GM13977 (cell line): Measurements from ENCODE around the gene FUOM.

ENCODE experiments used
- DNase-seq: peaks from one replicate; pipeline ENCODE4 v3.0.0; 2012; ENCODE audit warnings: low spot score
- in situ Hi-C: fragments of 300-500 bp; cut with MboI; formaldehyde crosslinking; loops from one replicate; pipeline ENCODE4 v1.12.0; 2022; ENCODE audit warnings: low sequenced_read_pairs, low pct_unique_long_range_greater_than_20kb, mixed read lengths, inconsistent platforms; ENCODE audit not compliant: unreplicated experiment
- TF ChIP-seq, protein P1 (sequence below): IDR thresholded peaks from 2 replicates; pipeline ENCODE4 v1.5.1; 2012; ENCODE audit warnings: mild to moderate bottlenecking, control low read depth; ENCODE audit not compliant: insufficient read depth; ENCODE audit errors: extremely low read depth, missing control alignments

The FUOM gene

DNA sequence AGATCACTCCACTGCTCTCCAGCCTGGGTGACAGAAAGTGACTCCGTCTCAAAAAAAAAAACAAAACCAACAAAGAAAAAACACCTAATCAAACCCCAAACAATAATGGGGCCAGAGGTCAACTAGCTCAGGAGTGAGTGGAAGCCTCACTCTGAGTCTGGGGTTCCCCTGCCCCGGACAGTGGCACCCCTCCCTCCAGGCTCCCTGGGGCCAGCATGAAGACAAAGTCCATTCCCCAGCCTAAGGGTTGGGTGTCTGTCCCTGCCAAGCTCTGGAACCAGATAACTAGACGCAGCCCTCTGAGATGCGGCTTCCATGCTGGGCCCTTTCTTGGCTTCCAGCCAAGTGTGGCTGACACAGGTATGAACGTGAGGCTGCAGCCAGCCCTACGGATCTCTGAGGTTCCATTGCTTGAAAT is 1.7 kb upstream of the FUOM start:
- TF ChIP-seq, protein P1, sequence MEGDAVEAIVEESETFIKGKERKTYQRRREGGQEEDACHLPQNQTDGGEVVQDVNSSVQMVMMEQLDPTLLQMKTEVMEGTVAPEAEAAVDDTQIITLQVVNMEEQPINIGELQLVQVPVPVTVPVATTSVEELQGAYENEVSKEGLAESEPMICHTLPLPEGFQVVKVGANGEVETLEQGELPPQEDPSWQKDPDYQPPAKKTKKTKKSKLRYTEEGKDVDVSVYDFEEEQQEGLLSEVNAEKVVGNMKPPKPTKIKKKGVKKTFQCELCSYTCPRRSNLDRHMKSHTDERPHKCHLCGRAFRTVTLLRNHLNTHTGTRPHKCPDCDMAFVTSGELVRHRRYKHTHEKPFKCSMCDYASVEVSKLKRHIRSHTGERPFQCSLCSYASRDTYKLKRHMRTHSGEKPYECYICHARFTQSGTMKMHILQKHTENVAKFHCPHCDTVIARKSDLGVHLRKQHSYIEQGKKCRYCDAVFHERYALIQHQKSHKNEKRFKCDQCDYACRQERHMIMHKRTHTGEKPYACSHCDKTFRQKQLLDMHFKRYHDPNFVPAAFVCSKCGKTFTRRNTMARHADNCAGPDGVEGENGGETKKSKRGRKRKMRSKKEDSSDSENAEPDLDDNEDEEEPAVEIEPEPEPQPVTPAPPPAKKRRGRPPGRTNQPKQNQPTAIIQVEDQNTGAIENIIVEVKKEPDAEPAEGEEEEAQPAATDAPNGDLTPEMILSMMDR, result no peak
- DNase-seq, result no peak
- in situ Hi-C loops, result no loop called here

DNA sequence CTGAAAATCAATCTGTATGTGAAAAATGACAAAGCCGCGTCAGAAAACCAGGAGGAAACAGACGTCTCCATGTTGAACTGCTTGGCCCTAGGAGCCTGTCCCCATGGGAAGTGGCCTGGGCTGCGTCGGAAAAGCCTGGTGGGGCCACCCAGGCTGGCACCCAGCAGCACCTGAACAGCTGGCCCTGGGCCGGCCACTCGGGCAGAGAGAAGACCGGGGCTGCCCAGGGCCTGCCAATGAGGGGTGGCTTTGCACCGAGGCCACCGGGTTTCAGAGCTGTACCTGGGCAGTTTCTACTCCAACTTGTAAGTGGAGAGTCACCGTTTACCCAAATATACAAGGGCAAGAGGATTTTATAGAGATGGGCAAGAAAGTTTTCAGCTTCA is 1.1 kb upstream of the FUOM start:
- TF ChIP-seq, protein P1, result no peak
- in situ Hi-C loops, result no loop called here
- no peak for DNase-seq

DNA sequence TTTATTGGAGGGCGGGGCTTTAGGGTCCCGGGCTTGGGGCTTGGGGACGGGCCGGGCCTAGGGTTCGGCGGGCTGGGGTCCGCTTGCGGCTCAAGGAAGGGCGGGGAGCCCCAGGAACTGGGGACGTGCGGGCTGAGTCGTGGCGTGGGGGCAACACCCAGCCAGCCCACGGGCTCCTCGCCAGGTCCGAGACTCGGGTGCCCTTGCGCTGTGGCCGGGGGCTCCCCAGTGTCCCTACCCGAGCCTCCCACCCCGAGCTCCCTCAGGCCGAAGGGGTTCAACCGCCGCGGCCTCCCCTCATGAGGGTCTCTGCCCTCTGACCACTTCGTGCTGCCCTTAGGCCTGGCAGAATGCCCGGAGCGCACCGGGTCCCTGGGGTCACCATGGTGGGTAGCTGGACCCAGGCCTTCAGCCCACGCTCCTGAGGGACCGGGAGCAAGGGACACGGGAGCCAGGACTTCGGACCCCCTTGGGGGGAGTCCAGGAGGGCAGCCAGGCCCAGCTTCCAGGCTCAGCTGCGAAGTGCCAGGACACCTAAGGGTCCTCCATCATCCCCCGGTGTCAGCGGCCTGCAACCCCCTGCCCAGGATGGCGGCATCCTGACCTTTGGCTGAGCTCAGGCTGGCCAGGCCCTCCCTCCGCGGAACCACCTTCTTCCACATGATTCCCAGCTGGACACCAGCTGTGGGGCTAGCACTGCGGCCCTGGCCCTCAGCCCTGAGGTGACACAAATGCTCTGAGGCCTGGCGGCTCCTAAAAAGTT is 524 bp upstream of the FUOM start:
- DNase-seq, result no peak
- in situ Hi-C loops, result no loop called here
- TF ChIP-seq, protein P1, result no peak

DNA sequence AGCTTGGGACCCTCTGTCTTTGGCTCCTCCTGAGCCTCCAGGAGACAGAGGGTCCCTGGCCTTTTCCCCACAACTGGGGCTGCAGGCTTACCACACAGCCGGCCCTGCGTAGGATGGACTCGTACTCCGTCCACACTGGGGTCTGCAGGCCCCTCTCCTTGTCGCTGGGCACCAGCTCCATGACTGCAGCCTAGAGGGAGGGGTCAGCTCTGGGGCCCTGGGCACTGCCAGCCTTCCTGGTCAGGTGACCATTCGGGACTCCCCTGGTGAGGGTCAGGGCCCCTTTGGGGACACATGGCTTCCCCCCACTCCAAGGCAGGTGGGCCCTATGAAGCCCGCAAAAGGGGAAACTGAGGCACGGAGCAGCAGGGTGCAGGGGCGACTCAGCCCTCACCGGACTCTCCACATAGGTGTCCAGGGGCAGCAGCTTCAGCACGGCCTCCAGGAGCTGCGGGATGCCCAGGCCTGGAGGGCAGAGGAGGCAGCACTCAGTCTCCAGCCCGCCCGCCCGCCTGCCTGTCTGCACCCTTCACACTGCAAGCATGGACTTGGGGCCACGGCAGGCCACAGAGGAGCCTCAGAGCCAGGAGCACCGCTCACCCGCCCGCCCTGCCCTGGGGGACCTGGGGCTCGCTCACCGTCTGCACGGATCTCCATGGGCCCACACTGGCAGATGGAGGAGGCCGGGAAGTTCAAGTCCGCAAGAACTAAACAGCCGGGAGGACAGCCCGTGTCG is 1.1 kb downstream of the FUOM start:
- in situ Hi-C loops, result no loop called here
- no peak for DNase-seq
- TF ChIP-seq, protein P1, result no peak

DNA sequence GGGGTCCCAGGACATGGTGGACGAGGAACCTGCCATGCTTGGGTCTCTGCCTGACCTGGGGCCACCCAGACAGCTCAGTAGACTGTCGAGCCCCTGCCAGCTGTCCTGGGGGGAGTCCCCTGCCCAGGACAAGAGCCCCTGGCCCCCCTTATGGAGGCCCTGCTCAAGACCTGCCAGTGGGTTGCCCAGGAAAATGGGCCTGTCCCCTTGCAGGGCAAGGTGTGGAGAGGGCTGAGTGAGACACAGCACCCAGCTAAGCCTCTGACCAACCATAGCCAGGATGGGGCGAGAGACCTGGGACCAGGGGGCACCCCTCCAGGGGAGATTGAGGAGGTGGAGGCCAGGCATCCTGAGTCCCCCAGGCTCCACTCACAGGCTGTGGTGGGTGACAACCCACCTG is 1.8 kb downstream of the FUOM start:
- no peak for DNase-seq
- TF ChIP-seq, protein P1, result no peak
- in situ Hi-C loops, result no loop called here

DNA sequence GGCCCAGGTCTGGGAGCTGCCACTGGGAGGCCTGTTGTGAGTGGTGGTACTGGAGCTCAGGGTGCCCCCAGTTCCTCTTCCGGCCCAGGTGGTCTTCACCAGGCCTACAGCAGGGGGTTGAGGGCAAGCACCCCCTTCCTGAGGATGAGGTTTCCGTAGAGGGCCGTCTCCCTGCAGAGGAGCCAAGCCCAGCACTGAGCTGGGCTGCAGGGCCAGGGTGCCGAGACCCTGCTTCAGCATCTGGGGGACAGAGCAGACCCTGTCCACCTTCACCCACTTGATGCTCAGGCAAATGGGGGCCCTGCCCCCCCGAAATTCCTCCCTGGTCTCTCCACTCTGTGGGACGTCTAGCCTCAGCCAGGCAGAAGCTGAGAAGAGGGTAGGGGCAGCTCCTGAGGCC is 2.6 kb downstream of the FUOM start:
- DNase-seq, result no peak
- in situ Hi-C loops, result no loop called here
- TF ChIP-seq, protein P1, result no peak
